LNCaP clone FGC (cell line): ENCODE results near the gene RRBP1.

Experiments used
- DNase-seq: peaks from one replicate; pipeline ENCODE4 v3.0.0-alpha.2; 2011; ENCODE audit warnings: low read depth
- H3K4me3 ChIP-seq: 2 replicates; pipeline ENCODE4 v1.5.1; 2011; ENCODE audit warnings: mild to moderate bottlenecking, low read depth, low read length, control low read depth
- TF ChIP-seq, protein P1 (sequence below): IDR thresholded peaks from 2 replicates; pipeline ENCODE4 v1.5.1; 2012; ENCODE audit warnings: mild to moderate bottlenecking; ENCODE audit not compliant: control insufficient read depth, insufficient read depth; ENCODE audit errors: extremely low read depth

RRBP1 gene

DNA sequence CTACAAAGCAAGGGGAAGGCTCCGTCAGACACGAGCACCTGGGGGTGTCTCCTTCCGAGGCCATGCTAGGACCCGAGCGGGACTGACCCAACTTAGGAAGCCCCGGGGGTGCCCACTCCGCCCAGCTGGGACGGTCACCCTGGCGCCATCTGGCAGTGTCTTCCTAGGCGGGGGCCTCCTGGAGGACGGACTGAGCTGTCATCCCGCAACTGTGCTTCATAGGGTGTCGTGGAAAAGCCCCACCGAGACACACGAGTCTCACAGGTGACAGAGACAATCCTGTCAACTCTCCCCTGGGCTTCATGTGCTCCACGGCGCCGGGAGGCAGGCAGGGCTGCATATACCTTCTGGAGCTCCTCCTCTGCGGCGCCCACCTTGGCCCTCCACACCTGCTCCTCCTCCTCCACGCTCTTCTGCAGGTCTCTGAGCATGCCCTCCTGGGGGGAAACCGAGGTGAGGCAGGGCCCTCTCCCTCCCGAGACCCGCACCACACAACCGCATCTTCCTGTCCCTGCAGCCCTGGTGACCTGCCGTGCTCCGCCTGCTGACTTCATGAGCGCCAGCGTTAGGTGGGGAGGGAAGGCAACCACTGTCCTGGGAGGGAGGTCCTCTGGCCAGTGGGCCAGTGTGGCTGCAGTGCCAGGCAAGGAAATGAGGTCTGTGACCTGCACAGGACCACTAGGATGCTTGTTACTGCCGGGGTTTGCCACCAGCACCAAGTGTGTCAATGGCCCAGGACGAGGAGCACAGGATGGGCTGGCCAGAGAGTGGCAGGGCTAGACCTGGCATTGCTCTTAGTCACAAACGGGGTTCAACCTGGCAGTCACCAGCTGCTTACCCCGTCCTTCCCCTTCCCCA is 61.4 kb downstream of the RRBP1 start:
- DNase-seq: no peak
- H3K4me3 ChIP-seq: no peak overlapping the region
- TF ChIP-seq, protein P1, sequence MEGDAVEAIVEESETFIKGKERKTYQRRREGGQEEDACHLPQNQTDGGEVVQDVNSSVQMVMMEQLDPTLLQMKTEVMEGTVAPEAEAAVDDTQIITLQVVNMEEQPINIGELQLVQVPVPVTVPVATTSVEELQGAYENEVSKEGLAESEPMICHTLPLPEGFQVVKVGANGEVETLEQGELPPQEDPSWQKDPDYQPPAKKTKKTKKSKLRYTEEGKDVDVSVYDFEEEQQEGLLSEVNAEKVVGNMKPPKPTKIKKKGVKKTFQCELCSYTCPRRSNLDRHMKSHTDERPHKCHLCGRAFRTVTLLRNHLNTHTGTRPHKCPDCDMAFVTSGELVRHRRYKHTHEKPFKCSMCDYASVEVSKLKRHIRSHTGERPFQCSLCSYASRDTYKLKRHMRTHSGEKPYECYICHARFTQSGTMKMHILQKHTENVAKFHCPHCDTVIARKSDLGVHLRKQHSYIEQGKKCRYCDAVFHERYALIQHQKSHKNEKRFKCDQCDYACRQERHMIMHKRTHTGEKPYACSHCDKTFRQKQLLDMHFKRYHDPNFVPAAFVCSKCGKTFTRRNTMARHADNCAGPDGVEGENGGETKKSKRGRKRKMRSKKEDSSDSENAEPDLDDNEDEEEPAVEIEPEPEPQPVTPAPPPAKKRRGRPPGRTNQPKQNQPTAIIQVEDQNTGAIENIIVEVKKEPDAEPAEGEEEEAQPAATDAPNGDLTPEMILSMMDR: no peak

DNA sequence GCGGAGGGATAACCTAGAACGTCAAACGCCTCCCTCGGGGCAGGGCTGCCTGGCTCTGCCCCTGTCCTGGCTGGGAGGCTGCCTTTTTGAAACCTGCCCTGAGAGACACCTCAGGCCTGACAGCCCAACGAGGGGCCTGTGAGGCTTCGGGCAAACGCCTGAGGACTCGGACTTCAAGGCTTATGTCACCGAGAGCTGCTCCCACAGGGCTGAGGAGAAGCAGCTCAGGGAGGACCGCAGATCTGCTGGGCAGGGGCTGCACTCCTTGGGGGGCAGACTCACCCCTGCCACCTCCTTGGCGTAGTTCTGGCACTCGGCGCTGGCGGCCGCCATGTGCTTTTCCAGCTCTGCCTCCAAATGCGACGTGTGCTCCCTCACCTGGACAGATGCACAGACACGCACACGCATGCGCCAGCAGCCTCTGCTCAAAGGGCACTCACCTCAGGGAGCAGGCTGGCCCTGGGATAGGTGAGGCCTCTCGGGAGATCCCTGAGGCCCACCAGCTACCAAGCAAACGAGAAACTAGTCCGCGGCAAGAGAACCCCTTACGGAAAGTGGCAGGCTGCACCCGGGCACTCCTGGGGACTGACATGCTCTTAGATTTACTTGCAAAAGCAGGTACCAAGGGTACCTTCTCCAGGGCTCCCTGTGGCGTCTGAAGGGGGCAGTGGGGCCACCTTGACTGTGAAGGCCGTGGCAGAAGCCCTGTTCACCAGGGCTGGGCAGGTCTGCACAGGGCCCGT is 62.5 kb downstream of the RRBP1 start:
- DNase-seq: no peak
- TF ChIP-seq, protein P1: no peak

DNA sequence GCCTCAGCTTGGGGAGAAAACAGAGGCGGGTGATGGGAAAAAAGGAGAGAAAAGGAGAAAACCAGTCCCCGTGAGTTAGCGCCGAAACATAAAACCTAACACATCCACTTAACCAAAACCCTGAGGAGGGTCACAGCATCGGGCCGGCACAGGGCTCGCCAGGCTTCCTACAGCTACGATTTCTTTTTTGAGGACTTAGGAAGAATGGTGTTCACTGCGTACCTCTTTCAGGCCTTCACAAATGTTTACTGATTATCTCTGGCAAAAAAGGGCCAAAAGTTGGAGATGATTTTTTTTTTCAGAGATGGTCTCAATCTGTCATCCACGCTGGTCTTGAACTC is 63.4 kb downstream of the RRBP1 start:
- no peak overlapping the region for H3K4me3 ChIP-seq
- no peak for DNase-seq
- TF ChIP-seq, protein P1: no peak

More for the DNA sequence above, 62.5 kb downstream of the RRBP1 start:
- no peak overlapping the region for H3K4me3 ChIP-seq

DNA sequence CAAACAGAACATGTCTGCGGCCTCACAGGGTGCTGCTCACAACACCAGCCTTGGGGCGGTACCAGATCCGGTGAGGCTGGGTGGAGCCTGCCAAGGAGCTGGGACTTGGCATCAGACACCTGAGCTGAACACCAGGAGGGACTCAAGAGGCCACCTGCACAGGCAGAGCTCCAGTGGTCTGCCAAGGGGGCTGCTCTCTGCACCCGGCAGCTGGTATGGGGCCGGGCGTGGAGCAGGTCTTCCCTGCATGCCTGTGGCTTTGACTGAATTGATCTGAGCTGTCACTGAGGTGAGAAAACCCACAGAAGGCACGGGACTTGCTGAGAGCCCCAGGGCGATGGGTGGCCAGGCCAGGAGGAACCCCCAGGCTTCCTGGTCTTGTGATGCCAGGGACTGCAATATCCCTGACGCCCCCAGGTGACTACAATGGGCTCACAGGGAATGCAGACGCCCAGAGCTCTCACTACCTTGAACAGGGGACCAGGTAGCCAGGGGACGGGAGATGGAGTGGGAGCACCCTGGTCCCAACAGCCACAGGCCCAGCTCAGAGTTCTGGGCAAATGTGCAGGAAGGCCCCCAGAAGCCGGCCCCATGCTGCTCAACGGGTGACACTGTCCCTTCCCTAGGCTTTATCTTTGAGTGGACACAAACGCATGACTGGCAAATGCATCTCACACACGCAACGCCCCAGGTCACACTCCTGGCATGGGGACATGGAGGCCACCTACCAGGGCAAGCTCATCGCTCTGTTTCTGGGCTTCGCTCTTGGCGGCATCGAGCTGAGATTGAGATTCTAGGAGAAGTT is 64.0 kb downstream of the RRBP1 start:
- DNase-seq: no peak
- no peak overlapping the region for H3K4me3 ChIP-seq
- TF ChIP-seq, protein P1: no peak

DNA sequence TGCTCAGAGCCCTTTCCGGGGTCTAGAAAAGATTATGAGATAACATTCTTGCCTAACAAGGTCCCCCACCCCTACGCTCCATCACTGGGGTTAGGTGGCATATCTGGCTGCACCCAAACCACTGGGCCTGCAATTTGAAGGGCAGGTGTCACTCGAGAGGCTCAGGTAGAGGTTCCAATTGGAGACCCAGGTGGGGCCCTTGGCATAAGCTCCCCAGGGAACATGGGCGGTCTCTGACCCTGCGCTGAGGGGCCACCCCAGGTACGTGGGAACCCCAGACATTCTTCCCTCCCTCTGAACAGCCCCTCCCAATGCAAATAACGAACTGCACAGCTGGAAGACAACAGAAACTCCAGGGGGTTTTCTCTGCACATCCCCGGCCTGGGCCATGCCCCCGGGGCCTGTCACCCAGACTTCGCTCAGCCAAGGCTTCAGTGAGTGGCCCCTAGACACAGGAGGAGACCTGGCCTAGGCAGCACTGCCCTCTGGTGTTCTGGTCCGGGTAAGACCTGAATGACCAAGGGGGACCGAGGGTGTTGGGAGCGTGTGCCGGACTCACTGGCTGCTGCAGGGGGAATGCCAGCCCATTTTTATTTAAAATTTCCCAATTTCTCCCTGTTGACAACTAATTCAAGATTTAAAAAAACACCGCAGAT is 64.7 kb downstream of the RRBP1 start:
- TF ChIP-seq, protein P1: peak; percentile 80

DNA sequence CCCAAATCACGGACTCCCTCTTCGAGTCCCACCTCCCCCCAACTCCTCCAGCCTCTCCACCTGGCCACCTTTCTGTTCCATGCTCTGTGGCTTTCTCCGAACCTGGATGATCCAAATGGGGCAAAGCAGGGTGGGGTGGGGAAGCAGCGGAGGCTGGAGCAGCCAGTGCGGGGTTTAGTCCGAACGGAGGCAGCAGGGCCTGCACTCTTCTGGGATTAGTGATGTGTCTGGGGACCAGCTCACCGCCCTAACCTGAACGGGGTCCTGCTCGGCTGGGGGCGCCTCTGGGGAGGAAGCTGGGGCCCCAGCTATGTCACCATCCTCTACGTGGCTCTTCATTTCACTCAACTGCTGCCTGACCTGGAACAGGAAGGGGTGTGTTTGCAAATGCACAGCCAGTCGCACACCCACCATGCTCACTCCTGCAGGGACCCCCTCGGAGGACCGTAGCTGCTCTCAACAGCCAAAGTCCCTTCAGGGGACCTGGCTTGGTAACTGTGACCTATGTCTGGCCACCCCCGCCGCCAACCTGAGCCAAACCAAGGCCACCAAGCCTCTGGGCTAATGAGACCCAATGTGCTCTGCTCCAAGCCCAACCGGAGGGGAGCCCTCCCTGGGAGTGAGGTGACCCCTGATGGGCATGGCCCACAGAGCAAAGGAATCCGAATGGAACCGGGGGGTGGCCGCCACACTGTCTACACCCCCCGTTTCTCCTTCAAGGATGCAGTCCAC is 65.4 kb downstream of the RRBP1 start:
- no peak overlapping the region for H3K4me3 ChIP-seq
- TF ChIP-seq, protein P1: no peak
- DNase-seq: no peak

More for the DNA sequence above, 64.7 kb downstream of the RRBP1 start:
- DNase-seq: no peak
- H3K4me3 ChIP-seq: no peak overlapping the region
